Measurements from ENCODE around the gene PACS1.

PACS1 gene

DNA sequence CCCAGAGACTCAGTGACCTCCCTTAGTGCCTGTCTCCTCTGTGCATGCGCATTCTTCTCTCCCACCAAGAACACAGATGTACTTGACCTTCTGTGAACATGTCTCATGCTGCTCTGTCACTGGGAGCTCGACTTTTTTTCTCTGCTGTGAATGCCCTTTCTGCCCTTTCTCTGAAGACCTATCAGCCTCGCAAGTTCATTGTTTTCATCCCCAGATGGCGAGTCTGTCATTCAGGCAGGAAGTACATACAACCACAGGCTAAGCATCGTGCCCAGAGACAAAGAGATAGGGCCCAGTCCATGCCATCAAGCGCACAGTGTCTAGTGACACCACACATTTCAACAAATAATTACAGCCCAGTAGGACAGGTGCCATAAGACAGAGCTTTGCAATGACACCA is 148.0 kb downstream of the PACS1 start:
- TF ChIP-seq, protein P1, sequence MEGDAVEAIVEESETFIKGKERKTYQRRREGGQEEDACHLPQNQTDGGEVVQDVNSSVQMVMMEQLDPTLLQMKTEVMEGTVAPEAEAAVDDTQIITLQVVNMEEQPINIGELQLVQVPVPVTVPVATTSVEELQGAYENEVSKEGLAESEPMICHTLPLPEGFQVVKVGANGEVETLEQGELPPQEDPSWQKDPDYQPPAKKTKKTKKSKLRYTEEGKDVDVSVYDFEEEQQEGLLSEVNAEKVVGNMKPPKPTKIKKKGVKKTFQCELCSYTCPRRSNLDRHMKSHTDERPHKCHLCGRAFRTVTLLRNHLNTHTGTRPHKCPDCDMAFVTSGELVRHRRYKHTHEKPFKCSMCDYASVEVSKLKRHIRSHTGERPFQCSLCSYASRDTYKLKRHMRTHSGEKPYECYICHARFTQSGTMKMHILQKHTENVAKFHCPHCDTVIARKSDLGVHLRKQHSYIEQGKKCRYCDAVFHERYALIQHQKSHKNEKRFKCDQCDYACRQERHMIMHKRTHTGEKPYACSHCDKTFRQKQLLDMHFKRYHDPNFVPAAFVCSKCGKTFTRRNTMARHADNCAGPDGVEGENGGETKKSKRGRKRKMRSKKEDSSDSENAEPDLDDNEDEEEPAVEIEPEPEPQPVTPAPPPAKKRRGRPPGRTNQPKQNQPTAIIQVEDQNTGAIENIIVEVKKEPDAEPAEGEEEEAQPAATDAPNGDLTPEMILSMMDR (IDR thresholded peaks at IDR 0.05; ENCODE audit: low read depth, low read length), result no peak
- no peak for DNase-seq (ENCODE audit: extremely low read depth, low read depth)

- DNase-seq (ENCODE audit: extremely low read depth, low read depth), result no peak
- TF ChIP-seq, protein P1 (IDR thresholded peaks at IDR 0.05; ENCODE audit: low read depth, low read length), result no peak
These were observed 149.0 kb downstream of the PACS1 start for GRCh38 chr11:66218846-66219620.

DNA sequence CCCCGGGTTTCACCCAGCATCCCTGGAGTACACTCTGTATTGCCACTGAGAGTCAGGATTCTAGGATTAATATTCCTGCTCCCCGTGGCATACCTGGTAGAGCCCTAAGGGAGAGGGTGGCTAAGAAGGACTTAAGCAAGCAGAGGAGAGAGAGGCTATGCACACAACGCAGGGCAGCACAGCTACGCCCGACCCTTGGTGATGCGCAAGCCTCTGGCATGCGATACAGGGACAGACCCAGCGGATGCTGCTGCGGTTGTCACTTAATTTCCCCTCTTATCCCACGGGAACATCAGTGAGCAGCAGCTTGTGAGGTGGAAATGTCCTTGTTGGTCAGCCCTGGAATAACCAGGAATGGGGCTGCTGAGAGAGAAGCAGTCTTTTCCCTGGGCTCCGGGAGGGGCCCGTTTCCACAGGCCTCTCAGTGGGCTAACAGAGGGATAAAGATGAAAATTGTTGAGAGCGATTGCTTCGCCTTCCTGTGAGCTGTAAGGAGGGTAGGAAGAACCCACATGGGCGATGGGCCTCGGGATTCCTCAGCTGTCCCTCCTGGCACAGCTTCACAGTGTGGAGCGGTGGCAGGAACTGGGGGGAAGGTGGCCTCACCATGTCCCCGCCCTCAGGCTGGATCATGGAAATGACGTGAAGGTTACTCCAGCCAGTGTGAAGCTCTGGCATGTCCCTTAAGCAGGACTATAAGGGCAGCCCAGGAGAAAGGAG is 149.9 kb downstream of the PACS1 start:
- TF ChIP-seq, protein P1 (IDR thresholded peaks at IDR 0.05; ENCODE audit: low read depth, low read length), result no peak
- DNase-seq (ENCODE audit: extremely low read depth, low read depth), result no peak

GRCh38 chr11:66220566-66220935 is 150.5 kb downstream of the PACS1 start:
- DNase-seq (ENCODE audit: extremely low read depth, low read depth), result no peak
- TF ChIP-seq, protein P1 (IDR thresholded peaks at IDR 0.05; ENCODE audit: low read depth, low read length), result no peak

DNA sequence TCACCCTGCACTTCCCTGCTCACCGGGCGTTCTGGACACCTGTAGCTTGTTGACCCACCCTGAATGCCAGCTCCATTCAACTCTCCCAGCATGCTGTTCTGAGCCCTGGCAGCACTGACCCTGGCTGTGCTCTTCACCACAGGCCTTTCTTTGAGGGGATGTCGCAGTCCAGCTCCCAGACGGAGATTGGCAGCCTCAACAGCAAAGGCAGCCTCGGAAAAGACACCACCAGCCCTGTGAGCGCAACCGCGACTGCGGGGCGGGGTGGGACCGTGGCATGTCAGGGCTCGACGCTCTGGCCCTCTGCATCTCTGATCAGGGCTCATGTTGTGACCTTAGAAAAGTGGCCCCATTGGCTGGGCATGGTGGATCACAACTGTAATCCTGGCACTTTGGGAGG is 150.9 kb downstream of the PACS1 start:
- DNase-seq (ENCODE audit: extremely low read depth, low read depth), result no peak
- TF ChIP-seq, protein P1 (IDR thresholded peaks at IDR 0.05; ENCODE audit: low read depth, low read length), result no peak

DNA sequence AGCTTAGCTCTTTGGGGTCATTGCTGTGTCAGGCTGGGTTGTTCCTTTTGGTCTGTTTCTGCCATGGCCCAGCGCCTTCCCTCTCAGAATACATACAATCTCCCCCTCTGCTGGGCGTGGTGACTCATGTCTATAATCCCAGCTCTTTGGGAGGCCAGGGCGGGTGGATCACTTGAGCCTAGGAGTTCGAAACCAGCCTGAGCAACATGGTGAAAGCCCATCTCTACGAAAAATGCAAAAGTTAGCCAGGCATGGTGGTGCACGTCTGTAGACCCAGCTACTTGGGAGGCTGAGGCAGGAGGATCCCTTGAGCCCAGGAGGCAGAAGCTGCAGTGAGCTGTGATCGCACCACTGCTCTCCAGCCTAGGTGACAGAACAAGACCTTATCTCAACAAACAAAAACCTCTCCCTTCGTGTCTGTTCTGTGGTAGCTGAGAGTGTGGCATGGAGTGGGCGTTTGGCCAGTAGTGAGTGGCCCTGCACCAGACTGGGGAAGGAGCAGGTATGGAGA is 151.7 kb downstream of the PACS1 start:
- DNase-seq (ENCODE audit: extremely low read depth, low read depth), result no peak
- TF ChIP-seq, protein P1 (IDR thresholded peaks at IDR 0.05; ENCODE audit: low read depth, low read length), result no peak
